Measurements from ENCODE around the gene PPARA.
"Not testable (repeated sequence)": the region's sequence is repeated elsewhere in the genome, so short reads cannot be mapped to it uniquely, and the experiment has no call there.

The PPARA gene

DNA sequence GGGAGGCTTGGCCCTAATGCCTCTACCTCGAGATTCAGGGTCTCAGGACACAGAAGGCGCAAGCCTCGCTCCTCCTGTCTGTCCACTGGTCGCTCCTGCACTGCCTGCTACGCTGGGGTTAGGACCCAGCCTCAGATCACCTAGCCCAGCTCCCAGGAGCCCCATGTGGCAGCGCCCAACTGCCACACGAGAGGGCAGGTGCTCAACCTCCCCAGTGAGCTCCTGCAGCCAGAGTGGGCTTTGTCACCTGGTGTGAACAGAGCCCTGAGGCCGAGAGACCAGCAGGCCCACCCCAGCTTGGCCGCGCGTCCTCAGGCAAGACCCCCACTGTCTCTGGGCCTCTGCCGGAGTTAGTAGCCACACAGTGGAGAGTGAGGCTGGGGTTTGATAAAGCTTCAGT lies 21.7 kb upstream of the PPARA start:
- no peak for DNase-seq

DNA sequence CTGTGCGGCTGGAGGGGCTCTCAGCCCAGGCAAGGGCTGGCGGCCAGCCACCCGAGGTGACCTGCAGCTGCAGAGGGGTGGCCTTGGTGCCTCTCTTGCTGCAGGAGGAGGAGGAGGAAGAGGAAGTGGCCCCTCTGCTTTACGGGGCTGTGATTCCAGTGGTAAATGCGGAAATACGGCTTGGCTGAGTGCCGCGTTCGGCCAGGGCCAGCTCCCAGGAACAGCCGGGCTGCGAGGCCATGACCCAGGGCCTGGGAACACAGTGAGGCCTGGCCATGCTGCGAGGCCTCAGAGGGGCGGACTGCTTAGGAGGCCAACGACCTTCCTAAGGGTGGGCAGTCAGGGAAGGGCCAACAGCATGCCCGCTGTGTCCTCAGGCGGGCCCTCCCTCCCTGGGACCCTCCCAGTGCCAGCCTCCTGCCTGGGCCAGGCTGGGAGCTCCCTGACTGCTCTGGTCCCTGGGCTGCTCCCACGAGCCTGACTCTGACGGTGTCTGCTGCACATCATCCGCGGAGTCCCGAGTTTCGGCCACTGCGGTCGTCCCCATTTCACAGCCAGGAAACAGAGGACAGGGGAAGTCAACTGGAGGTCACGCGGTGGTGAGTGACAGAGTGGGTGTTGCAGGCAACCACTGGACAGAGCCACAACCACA lies 20.8 kb upstream of the PPARA start:
- DNase-seq = no peak

GRCh38 chr22:46131151-46131587 lies 19.2 kb upstream of the PPARA start:
- no peak for DNase-seq

- DNase-seq = not testable (repeated sequence)
Measured at GRCh38 chr22:46132193-46132829, 18.0 kb upstream of the PPARA start.

GRCh38 chr22:46132830-46133587 lies 17.3 kb upstream of the PPARA start:
- no peak for DNase-seq

- no peak for DNase-seq
Measured at GRCh38 chr22:46133588-46133855, 16.8 kb upstream of the PPARA start.

- DNase-seq = no peak
Measured at GRCh38 chr22:46134111-46134705, 16.1 kb upstream of the PPARA start.

DNA sequence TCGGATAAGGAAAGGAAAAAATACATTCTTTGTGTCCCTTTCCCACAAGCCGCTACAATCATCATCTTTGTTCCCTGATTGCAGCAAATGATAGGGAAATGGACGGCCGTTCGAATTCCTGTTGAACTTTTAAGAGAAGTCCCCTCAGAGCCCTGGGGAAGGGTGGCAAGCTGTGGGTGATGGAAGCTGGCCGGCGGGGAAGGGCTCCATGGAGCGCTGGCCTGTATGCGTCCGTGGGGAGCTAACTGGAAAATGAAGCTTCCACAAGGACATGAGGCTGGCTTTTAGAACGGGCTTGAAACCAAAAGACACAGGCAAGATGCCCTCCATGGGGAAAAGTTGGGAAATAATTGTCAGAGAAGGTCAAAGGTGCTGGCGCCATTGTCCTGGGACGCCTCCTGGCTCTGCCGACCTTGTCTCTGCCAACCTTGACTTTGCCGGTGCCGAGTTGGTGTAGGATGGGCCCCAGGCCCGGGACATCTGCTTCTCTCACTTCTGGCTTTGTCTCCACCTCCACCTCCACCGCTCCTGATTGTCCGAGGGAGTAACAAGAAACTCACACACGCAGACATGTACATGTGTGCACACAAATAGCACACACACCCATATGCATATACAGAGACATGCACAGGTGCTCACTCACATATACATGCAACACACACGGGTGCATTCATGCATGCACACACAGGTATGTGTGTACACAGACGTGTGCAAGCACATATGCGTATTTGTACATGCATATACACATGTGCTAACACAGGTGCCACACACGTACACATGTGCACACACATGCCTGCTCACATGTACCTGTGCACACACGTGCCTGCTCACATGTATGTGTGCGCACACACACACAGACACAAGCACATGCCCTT lies 14.5 kb upstream of the PPARA start:
- DNase-seq = no peak

DNA sequence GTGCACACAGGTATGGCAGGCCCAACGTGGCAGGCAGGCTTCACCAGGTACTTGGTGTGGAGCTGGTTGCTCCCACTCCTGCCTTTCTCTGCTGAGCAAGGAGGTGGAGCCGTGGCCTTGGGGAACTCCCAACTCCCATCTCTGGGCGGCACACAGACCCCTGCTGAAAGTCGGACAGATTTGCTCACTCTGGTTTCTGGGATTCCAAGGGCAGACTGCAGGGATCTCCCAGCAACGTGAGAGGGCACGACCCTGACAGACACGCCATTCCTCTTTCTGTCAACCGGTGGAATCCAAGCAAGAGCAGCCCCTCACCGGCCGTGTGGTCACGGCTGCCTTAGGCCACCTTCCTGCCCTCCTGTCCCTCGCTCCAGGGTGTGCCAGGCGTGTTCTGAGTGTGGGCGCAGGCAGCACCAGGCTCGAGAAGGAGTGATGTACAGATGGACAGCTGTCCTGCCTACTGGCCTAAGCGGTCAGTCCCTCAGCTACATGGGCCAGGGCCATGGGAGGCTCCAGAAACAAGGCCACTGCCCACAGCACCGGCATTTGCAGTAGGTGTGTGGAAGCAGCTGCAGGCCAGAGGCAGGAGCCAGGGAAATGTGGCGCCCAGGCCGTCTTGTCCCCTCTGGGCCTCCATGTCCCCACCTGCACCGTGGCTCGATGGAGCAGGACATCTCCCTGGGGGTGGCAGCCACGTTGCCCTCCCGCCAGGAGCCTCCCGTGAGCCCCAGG lies 13.7 kb upstream of the PPARA start:
- DNase-seq = no peak

DNA sequence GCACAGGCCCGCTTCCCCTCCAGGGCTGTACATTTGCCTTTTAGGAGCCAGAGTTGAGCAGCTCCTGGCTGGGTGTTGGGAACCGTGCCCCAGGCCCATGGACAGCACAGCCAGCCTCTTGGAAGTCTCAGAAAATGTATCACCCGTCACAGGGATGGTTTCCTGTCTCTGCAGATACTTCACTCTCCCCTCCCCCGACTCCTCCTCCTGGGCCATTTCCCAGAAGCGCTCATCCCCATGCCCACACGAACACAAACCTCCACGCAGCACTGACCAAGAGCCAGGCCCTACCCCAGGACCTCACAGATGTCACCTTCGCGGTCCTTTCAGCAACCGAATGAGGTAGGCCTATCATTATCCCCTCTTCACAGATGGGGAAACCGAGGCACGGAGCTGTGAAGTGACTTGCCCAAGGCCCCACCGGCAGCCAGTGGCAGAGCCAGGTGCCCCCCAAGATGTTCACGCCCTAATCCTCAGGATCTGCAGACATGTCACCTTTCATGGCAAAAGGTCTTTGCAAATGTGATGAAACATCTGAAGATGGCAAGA lies 13.0 kb upstream of the PPARA start:
- no peak for DNase-seq

- no peak for DNase-seq
Measured at GRCh38 chr22:46138058-46138797, 12.1 kb upstream of the PPARA start.

- DNase-seq = not testable (repeated sequence)
Measured at GRCh38 chr22:46139417-46139816, 10.9 kb upstream of the PPARA start.

DNA sequence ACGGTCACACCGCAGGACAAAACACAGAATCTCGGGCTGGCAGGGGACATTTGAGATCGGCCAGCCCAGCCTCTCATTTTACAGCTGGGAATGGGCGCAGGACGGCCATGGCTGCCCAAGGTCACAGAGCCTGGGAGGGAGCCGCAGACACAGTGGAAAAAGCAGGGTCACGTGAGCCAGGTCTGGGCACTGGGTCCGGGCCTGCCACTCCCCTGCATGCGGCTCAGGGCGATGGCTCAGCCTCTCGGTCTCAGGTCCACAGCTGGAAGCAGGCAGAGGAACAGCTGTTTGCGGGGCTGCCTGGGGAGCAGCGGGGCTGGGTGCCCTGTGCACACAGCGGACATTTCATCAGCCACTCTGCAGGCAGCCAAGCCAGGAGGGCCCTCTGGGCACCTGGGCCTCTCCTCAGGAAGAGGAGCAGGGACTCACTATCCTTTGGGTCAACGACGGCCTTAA lies 10.4 kb upstream of the PPARA start:
- no peak for DNase-seq

- DNase-seq = no peak
Measured at GRCh38 chr22:46140989-46141928, 9.1 kb upstream of the PPARA start.

- DNase-seq = no peak
Measured at GRCh38 chr22:46142548-46143490, 7.5 kb upstream of the PPARA start.

DNA sequence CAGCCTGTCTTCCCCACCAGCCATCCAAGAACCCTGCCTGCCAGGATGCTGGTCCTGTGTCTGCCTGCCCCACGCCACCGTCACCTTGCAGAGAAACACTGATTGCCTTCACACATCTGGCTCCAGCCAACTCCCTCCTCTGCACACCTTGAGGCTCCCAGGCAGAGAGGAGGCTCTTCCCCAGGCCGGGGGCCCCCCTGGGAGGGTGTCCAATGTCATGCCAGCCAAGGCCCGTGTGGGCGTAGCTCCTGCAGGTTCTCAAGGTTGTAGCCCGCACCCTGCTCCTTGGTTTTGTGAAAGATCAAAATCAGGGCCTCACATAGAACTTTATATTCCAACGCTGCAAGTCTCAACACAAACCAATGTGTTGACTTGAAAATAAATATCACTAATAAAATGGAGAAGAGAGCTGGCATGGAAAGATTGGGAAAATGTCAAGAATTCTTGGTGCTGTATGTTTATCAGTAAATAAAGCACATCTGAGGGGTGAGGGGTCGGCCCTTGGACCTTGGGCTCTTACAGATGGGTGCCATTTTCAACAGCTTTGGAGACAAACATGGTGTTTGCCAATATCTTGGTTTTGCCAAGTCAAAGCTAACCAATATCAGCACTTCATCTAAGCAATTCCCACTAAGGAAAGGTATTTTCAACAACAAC lies 6.7 kb upstream of the PPARA start:
- no peak for DNase-seq

DNA sequence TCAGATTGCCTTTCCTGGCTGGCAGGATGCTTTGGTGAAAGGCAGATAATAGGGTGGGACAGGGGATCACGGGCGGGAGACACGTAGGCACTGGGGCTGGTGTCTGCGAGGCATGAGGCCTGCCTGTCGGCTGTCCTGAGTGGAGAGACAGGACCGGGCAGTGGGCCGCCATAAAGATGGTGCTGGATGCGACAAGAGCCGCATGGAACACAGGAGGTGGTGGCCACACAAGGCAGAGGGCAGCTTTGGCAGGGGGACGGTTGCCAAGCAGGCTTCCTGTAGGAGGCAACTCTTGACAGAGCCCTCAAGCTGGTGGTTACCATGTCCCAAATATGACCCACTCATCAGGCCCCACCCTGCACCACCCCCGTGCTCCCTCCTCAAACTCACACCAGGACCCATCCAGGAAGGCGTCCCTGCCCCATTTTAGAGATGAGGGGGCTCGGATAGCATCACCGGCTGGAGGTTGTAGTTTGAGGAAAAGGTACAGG lies 4.9 kb upstream of the PPARA start:
- no peak for DNase-seq

GRCh38 chr22:46145896-46146295 lies 4.4 kb upstream of the PPARA start:
- no peak for DNase-seq
